Epithelial cell of esophagus (primary cell): Measurements from ENCODE around the gene SPG21.

Experiments used
- DNase-seq: peaks from one replicate; pipeline ENCODE4 v3.0.0; 2010; ENCODE audit warnings: low read depth
- H3K4me3 ChIP-seq: 2 replicates; pipeline ENCODE4 v1.5.1; 2011; ENCODE audit warnings: mild to moderate bottlenecking, low read length, control low read depth
- CTCF ChIP-seq: IDR thresholded peaks from 2 replicates; pipeline ENCODE4 v1.5.1; 2011; ENCODE audit warnings: low read depth, mild to moderate bottlenecking, low read length, control low read depth, inconsistent platforms; ENCODE audit not compliant: insufficient read depth; ENCODE audit errors: missing control alignments

The SPG21 gene

DNA sequence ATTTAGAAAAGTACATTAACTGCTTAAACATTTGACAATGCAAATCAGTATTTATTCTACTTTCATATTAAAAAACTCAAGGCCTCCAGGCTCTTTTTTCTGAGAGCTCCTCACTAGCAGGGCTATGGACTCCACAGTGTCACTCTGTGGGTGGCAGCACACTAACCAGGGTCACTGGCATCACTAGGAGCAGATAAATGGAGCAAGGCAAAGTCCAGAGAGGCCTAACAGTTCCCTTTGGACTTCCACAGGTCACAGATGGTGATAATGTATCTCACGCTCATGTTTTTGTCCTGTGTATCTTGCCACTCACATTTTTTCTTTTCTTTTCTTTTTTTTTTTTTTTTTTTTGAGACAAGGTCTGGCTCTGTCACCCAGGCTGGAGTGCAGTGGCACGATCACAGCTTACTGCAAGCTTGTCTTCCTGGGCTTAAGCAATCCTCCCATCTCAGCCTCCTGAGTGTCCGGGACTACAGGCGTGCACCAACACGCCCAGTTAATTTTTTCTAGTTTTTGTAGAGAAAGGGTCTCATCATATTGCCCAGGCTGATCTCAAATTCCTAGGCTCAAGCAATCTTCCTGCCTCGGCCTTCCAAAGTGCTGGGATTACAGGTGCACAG lies 7.8 kb downstream of the SPG21 start:
- no peak overlapping the region for H3K4me3 ChIP-seq
- DNase-seq: peak; percentile 23

GRCh38 chr15:64979252-64979710 lies 10.4 kb downstream of the SPG21 start:
- DNase-seq: no peak
- H3K4me3 ChIP-seq: no peak overlapping the region
- TF ChIP-seq CTCF: no peak

More for the DNA sequence above, 7.8 kb downstream of the SPG21 start:
- no peak for TF ChIP-seq CTCF

GRCh38 chr15:64975390-64975789 lies 14.3 kb downstream of the SPG21 start:
- TF ChIP-seq CTCF: no peak
- no peak overlapping the region for H3K4me3 ChIP-seq
- DNase-seq: no peak

DNA sequence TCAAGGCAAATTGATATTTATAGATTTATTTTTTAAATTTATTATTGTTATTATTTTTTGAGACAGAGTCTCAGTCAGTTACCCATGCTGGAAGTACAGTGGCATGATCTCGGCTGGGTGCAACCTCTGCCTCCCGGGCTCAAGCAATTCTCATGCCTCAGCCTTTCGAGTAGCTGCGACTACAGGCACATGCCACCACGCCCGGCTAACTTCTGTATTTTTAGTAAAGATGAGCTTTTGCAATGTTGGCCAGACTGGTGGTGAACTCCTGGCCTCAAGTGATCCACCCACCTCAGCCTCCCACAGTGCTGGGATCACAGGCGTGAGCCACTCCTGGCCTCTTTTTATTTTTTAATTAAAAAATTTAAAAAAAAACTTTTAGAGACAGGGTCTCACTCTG lies 19.0 kb downstream of the SPG21 start:
- no peak overlapping the region for H3K4me3 ChIP-seq
- TF ChIP-seq CTCF: no peak
- no peak for DNase-seq

DNA sequence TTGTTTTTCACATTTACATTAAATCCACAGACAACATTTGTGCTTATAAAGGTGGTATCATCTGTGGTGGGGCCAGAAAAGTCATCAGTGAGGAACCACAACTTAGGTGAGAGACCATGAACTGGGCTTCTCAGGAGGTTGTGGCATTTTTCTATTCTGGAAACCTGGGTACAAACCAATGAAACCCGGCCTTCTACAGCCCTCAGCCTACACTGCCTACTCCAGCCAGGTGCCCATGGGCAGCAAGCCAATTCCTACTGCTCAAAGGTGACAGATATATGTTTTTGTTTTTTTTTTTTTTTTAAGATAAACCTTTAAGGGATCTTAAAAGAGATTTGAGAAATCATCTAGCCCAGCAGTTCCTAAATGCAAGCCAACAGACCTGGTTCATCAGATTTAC lies 20.3 kb downstream of the SPG21 start:
- TF ChIP-seq CTCF: no peak
- DNase-seq: no peak

GRCh38 chr15:64961013-64961412 lies 28.7 kb downstream of the SPG21 start:
- H3K4me3 ChIP-seq: no peak overlapping the region
- no peak for TF ChIP-seq CTCF
- DNase-seq: no peak

More for the DNA sequence above, 20.3 kb downstream of the SPG21 start:
- H3K4me3 ChIP-seq: no peak overlapping the region

GRCh38 chr15:64960153-64960552 lies 29.6 kb downstream of the SPG21 start:
- DNase-seq: no peak
- no peak for TF ChIP-seq CTCF
- no peak overlapping the region for H3K4me3 ChIP-seq
